T-helper 2 cell treated with Interferon-gamma antibody and Interleukin-4, amounts not matched to agents 5 μg/mL and 100 μg/mL, for 36 hours (primary cell): ENCODE data around the gene RIMS4.
A peak's percentile ranks its signal among the peaks of the same experiment; 100 is the strongest.

ENCODE experiments used
- DNase-seq: peaks from one replicate; pipeline ENCODE4 v3.0.0; 2021; ENCODE audit warnings: low spot score
- H3K27ac Mint-ChIP-seq: one replicate; pipeline ENCODE4 v1.8.0; 2021; ENCODE audit warnings: mild to moderate bottlenecking, mixed read lengths
- H3K27me3 Mint-ChIP-seq: one replicate; pipeline ENCODE4 v1.8.0; 2021; ENCODE audit warnings: low read depth, mixed read lengths
- H3K36me3 Mint-ChIP-seq: one replicate; pipeline ENCODE4 v1.8.0; 2021; ENCODE audit warnings: low read depth, mixed read lengths
- H3K4me1 Mint-ChIP-seq: one replicate; pipeline ENCODE4 v1.8.0; 2021; ENCODE audit warnings: low read depth, mixed read lengths
- H3K4me3 Mint-ChIP-seq: one replicate; pipeline ENCODE4 v1.8.0; 2022; ENCODE audit warnings: mild to moderate bottlenecking, moderate library complexity, mixed read lengths
- H3K9me3 Mint-ChIP-seq: one replicate; pipeline ENCODE4 v1.8.0; 2021; ENCODE audit warnings: mixed read lengths

The RIMS4 gene

GRCh38 chr20:44758247-44759101, 51.9 kb downstream of the RIMS4 start:
- Mint-ChIP-seq H3K36me3 (no peaks in the 10 kb centered on the region), H3K27me3 (peaks cover 5% of the 10 kb centered on the region), H3K4me3 (no peak overlapping the region), H3K27ac (no peak overlapping the region), H3K4me1 (no peaks in the 10 kb centered on the region), H3K9me3 (no peaks in the 10 kb centered on the region)
- no peak for DNase-seq

GRCh38 chr20:44756956-44757355, 53.4 kb downstream of the RIMS4 start:
- no peaks in the 10 kb centered on the region for H3K9me3 Mint-ChIP-seq
- no peak overlapping the region for H3K4me3 Mint-ChIP-seq
- no peaks in the 10 kb centered on the region for H3K36me3 Mint-ChIP-seq
- H3K4me1 Mint-ChIP-seq = no peaks in the 10 kb centered on the region
- peaks cover 5% of the 10 kb centered on the region for H3K27me3 Mint-ChIP-seq
- no peak overlapping the region for H3K27ac Mint-ChIP-seq
- DNase-seq = no peak

GRCh38 chr20:44756011-44756688, 54.2 kb downstream of the RIMS4 start:
- H3K9me3 Mint-ChIP-seq = no peaks in the 10 kb centered on the region
- no peak for DNase-seq
- no peak overlapping the region for H3K27ac Mint-ChIP-seq
- no peaks in the 10 kb centered on the region for H3K4me1 Mint-ChIP-seq
- peaks cover 5% of the 10 kb centered on the region for H3K27me3 Mint-ChIP-seq
- H3K36me3 Mint-ChIP-seq = no peaks in the 10 kb centered on the region
- no peak overlapping the region for H3K4me3 Mint-ChIP-seq

GRCh38 chr20:44754554-44754953, 55.8 kb downstream of the RIMS4 start:
- Mint-ChIP-seq H3K27ac (no peak overlapping the region), H3K36me3 (no peaks in the 10 kb centered on the region), H3K4me1 (no peaks in the 10 kb centered on the region), H3K27me3 (peaks cover 2% of the 10 kb centered on the region), H3K4me3 (no peak overlapping the region), H3K9me3 (no peaks in the 10 kb centered on the region)
- no peak for DNase-seq

- DNase-seq = no peak
- peaks cover 2% of the 10 kb centered on the region for H3K4me1 Mint-ChIP-seq
- no peak overlapping the region for H3K4me3 Mint-ChIP-seq
- peaks cover 10% of the 10 kb centered on the region for H3K27me3 Mint-ChIP-seq
- H3K9me3 Mint-ChIP-seq = no peaks in the 10 kb centered on the region
- no peak overlapping the region for H3K27ac Mint-ChIP-seq
- H3K36me3 Mint-ChIP-seq = no peaks in the 10 kb centered on the region
Observed at GRCh38 chr20:44752099-44752931, 58.0 kb downstream of the RIMS4 start.

- Mint-ChIP-seq H3K9me3 (no peaks in the 10 kb centered on the region), H3K4me3 (no peak overlapping the region), H3K27me3 (peaks cover 23% of the 10 kb centered on the region), H3K36me3 (no peaks in the 10 kb centered on the region), H3K4me1 (peaks cover 3% of the 10 kb centered on the region), H3K27ac (no peak overlapping the region)
- DNase-seq = no peak
Observed at GRCh38 chr20:44750081-44750805, 60.1 kb downstream of the RIMS4 start.

GRCh38 chr20:44748005-44748370, 62.4 kb downstream of the RIMS4 start:
- Mint-ChIP-seq H3K27me3 (peaks cover 35% of the 10 kb centered on the region), H3K27ac (no peak overlapping the region), H3K9me3 (no peaks in the 10 kb centered on the region), H3K4me1 (peaks cover 3% of the 10 kb centered on the region), H3K4me3 (no peak overlapping the region), H3K36me3 (no peaks in the 10 kb centered on the region)
- DNase-seq = no peak

- H3K27me3 Mint-ChIP-seq = peaks cover 35% of the 10 kb centered on the region
- no peaks in the 10 kb centered on the region for H3K36me3 Mint-ChIP-seq
- peaks cover 3% of the 10 kb centered on the region for H3K4me1 Mint-ChIP-seq
- DNase-seq = peak; percentile 33
- no peak overlapping the region for H3K27ac Mint-ChIP-seq
- H3K9me3 Mint-ChIP-seq = no peaks in the 10 kb centered on the region
- H3K4me3 Mint-ChIP-seq = peak overlapping the region; percentile 5
Observed at GRCh38 chr20:44747166-44748004, 63.0 kb downstream of the RIMS4 start.

- Mint-ChIP-seq H3K4me1 (peaks cover 3% of the 10 kb centered on the region), H3K4me3 (peak overlapping the region; percentile 62), H3K9me3 (no peaks in the 10 kb centered on the region), H3K27me3 (peaks cover 35% of the 10 kb centered on the region), H3K27ac (no peak overlapping the region), H3K36me3 (no peaks in the 10 kb centered on the region)
- DNase-seq = no peak
Observed at GRCh38 chr20:44746367-44747165, 63.8 kb downstream of the RIMS4 start.

GRCh38 chr20:44745598-44746366, 64.6 kb downstream of the RIMS4 start, which contains the start of gene KCNK15:
Gene KCNK15, plus strand, starts transcription at chr20:44745865. Its CDS starts 46 bp downstream, at chr20:44745911.
- Mint-ChIP-seq H3K4me1 (peaks cover 3% of the 10 kb centered on the region), H3K4me3 (peak within 1 kb of the TSS; percentile 62), H3K36me3 (no peaks in the 10 kb centered on the region), H3K27ac (no peak within 1 kb of the TSS), H3K27me3 (peaks cover 37% of the 10 kb centered on the region), H3K9me3 (no peaks in the 10 kb centered on the region)
- DNase-seq = peak; percentile 22

GRCh38 chr20:44745122-44745597, 65.2 kb downstream of the RIMS4 start:
- Mint-ChIP-seq H3K27ac (no peak overlapping the region), H3K4me1 (peaks cover 3% of the 10 kb centered on the region), H3K27me3 (peaks cover 37% of the 10 kb centered on the region), H3K4me3 (peak overlapping the region; percentile 36), H3K36me3 (no peaks in the 10 kb centered on the region), H3K9me3 (no peaks in the 10 kb centered on the region)
- DNase-seq = no peak
